ENCODE data around the gene BOLL. TPM values are rescaled to one million over a fixed set of nuclear protein-coding genes. Genes with fewer than 3 reads are reported as not detected.

BOLL gene
- total and polyA plus RNA-seq, 10 of the 15 experiments (the other 5 are each of a cell fraction or from before 2014, with no cell fraction given): 0.05 TPM; not detected in 9

GRCh38 chr2:197707316-197708213, 77.6 kb downstream of the BOLL start:
- in situ Hi-C loops (cut with MboI): loop anchor here (5.0 kb wide), 1 partner anchor 70 kb away; no protein-coding TSS in a partner anchor
- H3K4me3 ChIP-seq: peak overlapping the region; percentile 81
- no peak overlapping the region for H2AFZ ChIP-seq (ENCODE audit: control insufficient read depth, low read depth, low read length)
- H3K27ac ChIP-seq (ENCODE audit: control insufficient read depth, insufficient read depth): no peak overlapping the region; the same call in 1 of the 2 replicates
- H3K9me3 ChIP-seq (replicated peaks; ENCODE audit: control insufficient read depth, insufficient read depth, low read length): no peaks in the 10 kb centered on the region
- TF ChIP-seq, protein P1, sequence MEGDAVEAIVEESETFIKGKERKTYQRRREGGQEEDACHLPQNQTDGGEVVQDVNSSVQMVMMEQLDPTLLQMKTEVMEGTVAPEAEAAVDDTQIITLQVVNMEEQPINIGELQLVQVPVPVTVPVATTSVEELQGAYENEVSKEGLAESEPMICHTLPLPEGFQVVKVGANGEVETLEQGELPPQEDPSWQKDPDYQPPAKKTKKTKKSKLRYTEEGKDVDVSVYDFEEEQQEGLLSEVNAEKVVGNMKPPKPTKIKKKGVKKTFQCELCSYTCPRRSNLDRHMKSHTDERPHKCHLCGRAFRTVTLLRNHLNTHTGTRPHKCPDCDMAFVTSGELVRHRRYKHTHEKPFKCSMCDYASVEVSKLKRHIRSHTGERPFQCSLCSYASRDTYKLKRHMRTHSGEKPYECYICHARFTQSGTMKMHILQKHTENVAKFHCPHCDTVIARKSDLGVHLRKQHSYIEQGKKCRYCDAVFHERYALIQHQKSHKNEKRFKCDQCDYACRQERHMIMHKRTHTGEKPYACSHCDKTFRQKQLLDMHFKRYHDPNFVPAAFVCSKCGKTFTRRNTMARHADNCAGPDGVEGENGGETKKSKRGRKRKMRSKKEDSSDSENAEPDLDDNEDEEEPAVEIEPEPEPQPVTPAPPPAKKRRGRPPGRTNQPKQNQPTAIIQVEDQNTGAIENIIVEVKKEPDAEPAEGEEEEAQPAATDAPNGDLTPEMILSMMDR (IDR thresholded peaks at IDR 0.05 in 2 of 3, conservative IDR thresholded peaks at IDR 0.05 in 1 of 3; ENCODE audit: control insufficient read depth in 2 of 3, extremely low read depth in 1 of 3, insufficient read depth in 1 of 3, low read depth in 3 of 3, low read length in 3 of 3): peak; percentile 61 to 69 (median 66)
- TF ChIP-seq CREM (IDR thresholded peaks at IDR 0.05; ENCODE audit: low read depth): no peak
- TF ChIP-seq IRF3 (IDR thresholded peaks at IDR 0.05): no peak
- no peak for TF ChIP-seq ZBED1 (IDR thresholded peaks at IDR 0.05; ENCODE audit: borderline replicate concordance)
- peak; percentile 48 for TF ChIP-seq SKIL (IDR thresholded peaks at IDR 0.05; ENCODE audit: low read depth, poor library complexity, severe bottlenecking)
- TF ChIP-seq MXI1 (IDR thresholded peaks at IDR 0.05; ENCODE audit: low read depth, low read length): peak; percentile 42; the same call in 1 of the 2 replicates
- TF ChIP-seq LARP7 (IDR thresholded peaks at IDR 0.05): no peak
- TF ChIP-seq RB1 (IDR thresholded peaks at IDR 0.05; ENCODE audit: borderline replicate concordance): 0 out of 2 replicates have a peak, but pooled peaks have one; percentile 37
- peak; percentile 62; the same call in 1 of the 2 replicates for TF ChIP-seq SMC3 (IDR thresholded peaks at IDR 0.05; ENCODE audit: borderline replicate concordance, low read length)
- TF ChIP-seq HDGF (IDR thresholded peaks at IDR 0.05): no peak
- TF ChIP-seq RAD21 (IDR thresholded peaks at IDR 0.05; ENCODE audit: insufficient read depth, low read depth, low read length): peak; percentile 78
- FAIRE-seq (no peak), ATAC-seq (peak; percentile 7), DNase-seq (ENCODE audit: low read depth, low spot score) (no peak)
- ChIA-PET RAD21 (ENCODE audit: unreplicated experiment) (interaction anchor here (0.9 to 3.1 kb wide), 5 partner anchors 9 to 209 kb away, joined by 3 to 22 read pairs (median 4); partner anchors contain the start of genes HSPD1, HSPE1 and MOB4), CTCF (interaction anchor here (0.6 to 4.5 kb wide), 13 partner anchors 8 to 589 kb away, joined by 3 to 60 read pairs (median 3); no protein-coding TSS in a partner anchor), SMC1A (ENCODE audit: uncharacterized antibody, unreplicated experiment) (interaction anchor here (0.6 to 8.9 kb wide), 9 partner anchors 60 to 589 kb away, joined by 3 to 58 read pairs (median 4); partner anchors contain the start of genes HSPD1 and HSPE1), POLR2A (interaction anchor here (1.0 to 1.9 kb wide), 2 partner anchors 71 to 580 kb away, joined by 3 to 5 read pairs; no protein-coding TSS in a partner anchor)
- peak overlapping the region; percentile 82 for H3K9ac ChIP-seq (ENCODE audit: control insufficient read depth, insufficient read depth, low read length)
- H3K27me3 ChIP-seq (replicated peaks in 1 of 2; ENCODE audit: control insufficient read depth in 2 of 2, insufficient read depth in 2 of 2, low read length in 1 of 2): no peaks in the 10 kb centered on the region
- intact Hi-C loops (cut with micrococcal nuclease; ENCODE audit: unreplicated experiment): loop anchor here (1.0 to 5.0 kb wide), 4 partner anchors 70 to 255 kb away; partner anchors contain the start of genes COQ10B and MOB4
- H4K20me1 ChIP-seq (ENCODE audit: control insufficient read depth, insufficient read depth): no peaks in the 10 kb centered on the region; the same call in 1 of the 2 replicates
- no TSS peak for BruUV-seq (replicated peaks)
- 12% methylated on average over 4 of the region's 4 CpGs for WGBS (ENCODE audit: insufficient coverage, insufficient replicate concordance, low lambda C conversion rate, missing lambda C conversion rate)
- H3K4me2 ChIP-seq (ENCODE audit: control insufficient read depth, insufficient read depth): peak overlapping the region; percentile 79
- H3K36me3 ChIP-seq (ENCODE audit: control insufficient read depth in 2 of 2, insufficient read depth in 2 of 2, low read length in 1 of 2): peaks cover 0 to 9% of the 10 kb centered on the region in 2 experiments; a peak in 2 of 4 replicates
- H3K79me2 ChIP-seq (ENCODE audit: control insufficient read depth, insufficient read depth, low read length): peaks cover 61% of the 10 kb centered on the region
- H3K4me1 ChIP-seq (ENCODE audit: control insufficient read depth, insufficient read depth, low read length): peaks cover 14% of the 10 kb centered on the region
